ENCODE measurements around the gene TSPAN3. TPM values are rescaled to one million over a fixed set of nuclear protein-coding genes. Genes with fewer than 3 reads are reported as not detected.

TSPAN3 gene
- total RNA-seq, 4 donors from 2014 or later: 163 to 205 (median 171) TPM

DNA sequence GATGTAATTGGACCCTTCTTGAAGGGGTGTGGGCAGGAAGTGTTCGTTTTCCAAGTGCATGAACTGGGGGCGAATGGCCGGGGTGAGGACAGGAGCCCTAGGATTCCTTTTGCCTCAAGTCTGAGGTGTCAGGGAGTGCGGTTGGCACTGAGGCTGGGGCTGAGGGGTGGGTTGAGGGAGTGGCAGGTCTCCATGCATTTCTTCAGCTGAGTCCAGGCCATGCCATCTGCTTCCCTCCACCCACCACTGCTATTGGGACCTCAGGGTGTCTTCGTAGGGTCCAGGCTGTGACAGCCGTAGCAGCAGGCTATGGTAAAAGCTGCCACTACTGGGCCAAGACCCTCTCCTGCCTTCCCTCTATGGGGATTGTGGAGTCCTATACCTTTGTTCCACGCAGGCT, 25.6 kb upstream of the TSPAN3 start:
- no peak overlapping the region for H3K4me3 ChIP-seq
- 74 to 75% methylated on average over 1 to 4 of the region's 7 CpGs for WGBS, 2 donors (ENCODE audit: low coverage in 1 of 2)
- H3K27me3 ChIP-seq: no peaks in the 10 kb centered on the region
- H3K9me3 ChIP-seq: no peaks in the 10 kb centered on the region
- ATAC-seq: no peak
- TF ChIP-seq POLR2AphosphoS5 (IDR thresholded peaks at IDR 0.05) (no peak), EP300 (IDR thresholded peaks at IDR 0.05) (no peak), POLR2A (IDR thresholded peaks at IDR 0.05) (no peak)
- TF ChIP-seq, protein P1, sequence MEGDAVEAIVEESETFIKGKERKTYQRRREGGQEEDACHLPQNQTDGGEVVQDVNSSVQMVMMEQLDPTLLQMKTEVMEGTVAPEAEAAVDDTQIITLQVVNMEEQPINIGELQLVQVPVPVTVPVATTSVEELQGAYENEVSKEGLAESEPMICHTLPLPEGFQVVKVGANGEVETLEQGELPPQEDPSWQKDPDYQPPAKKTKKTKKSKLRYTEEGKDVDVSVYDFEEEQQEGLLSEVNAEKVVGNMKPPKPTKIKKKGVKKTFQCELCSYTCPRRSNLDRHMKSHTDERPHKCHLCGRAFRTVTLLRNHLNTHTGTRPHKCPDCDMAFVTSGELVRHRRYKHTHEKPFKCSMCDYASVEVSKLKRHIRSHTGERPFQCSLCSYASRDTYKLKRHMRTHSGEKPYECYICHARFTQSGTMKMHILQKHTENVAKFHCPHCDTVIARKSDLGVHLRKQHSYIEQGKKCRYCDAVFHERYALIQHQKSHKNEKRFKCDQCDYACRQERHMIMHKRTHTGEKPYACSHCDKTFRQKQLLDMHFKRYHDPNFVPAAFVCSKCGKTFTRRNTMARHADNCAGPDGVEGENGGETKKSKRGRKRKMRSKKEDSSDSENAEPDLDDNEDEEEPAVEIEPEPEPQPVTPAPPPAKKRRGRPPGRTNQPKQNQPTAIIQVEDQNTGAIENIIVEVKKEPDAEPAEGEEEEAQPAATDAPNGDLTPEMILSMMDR (IDR thresholded peaks at IDR 0.05): no peak
- no peak overlapping the region for H3K27ac ChIP-seq
- H3K36me3 ChIP-seq: no peaks in the 10 kb centered on the region
- H3K4me1 ChIP-seq: no peaks in the 10 kb centered on the region

- Histone ChIP-seq H3K4me1 (no peaks in the 10 kb centered on the region), H3K27ac (no peak overlapping the region), H3K36me3 (no peaks in the 10 kb centered on the region), H3K4me3 (no peak overlapping the region), H3K27me3 (no peaks in the 10 kb centered on the region), H3K9me3 (no peaks in the 10 kb centered on the region)
- WGBS, 2 donors (ENCODE audit: low coverage in 1 of 2): 73 to 79% methylated on average over 3 to 4 of the region's 4 CpGs
- TF ChIP-seq, protein P1 (IDR thresholded peaks at IDR 0.05): no peak
- no peak for TF ChIP-seq POLR2AphosphoS5 (IDR thresholded peaks at IDR 0.05)
- ATAC-seq: no peak
These were observed 25.2 kb upstream of the TSPAN3 start for GRCh38 chr15:77096138-77096537.

GRCh38 chr15:77094397-77095030, 23.6 kb upstream of the TSPAN3 start:
- no peaks in the 10 kb centered on the region for H3K36me3 ChIP-seq
- ATAC-seq: no peak
- no peak overlapping the region for H3K4me3 ChIP-seq
- no peaks in the 10 kb centered on the region for H3K4me1 ChIP-seq
- TF ChIP-seq POLR2A (IDR thresholded peaks at IDR 0.05): no peak
- TF ChIP-seq, protein P1 (IDR thresholded peaks at IDR 0.05): no peak
- TF ChIP-seq EP300 (IDR thresholded peaks at IDR 0.05): no peak
- no peak for TF ChIP-seq POLR2AphosphoS5 (IDR thresholded peaks at IDR 0.05)
- 85 to 87% methylated on average over 6 to 7 of the region's 11 CpGs for WGBS, 2 donors (ENCODE audit: low coverage in 1 of 2)
- no peaks in the 10 kb centered on the region for H3K9me3 ChIP-seq
- H3K27me3 ChIP-seq: no peaks in the 10 kb centered on the region
- no peak overlapping the region for H3K27ac ChIP-seq

- Histone ChIP-seq H3K4me1 (no peaks in the 10 kb centered on the region), H3K27ac (no peak overlapping the region), H3K27me3 (no peaks in the 10 kb centered on the region), H3K9me3 (no peaks in the 10 kb centered on the region), H3K4me3 (no peak overlapping the region), H3K36me3 (no peaks in the 10 kb centered on the region)
- TF ChIP-seq, protein P1 (IDR thresholded peaks at IDR 0.05): no peak
- ATAC-seq: no peak
- WGBS, 2 donors (ENCODE audit: low coverage in 1 of 2): 70 to 80% methylated on average over 1 of the region's 1 CpG
These were observed 22.5 kb upstream of the TSPAN3 start for GRCh38 chr15:77093436-77093835.

DNA sequence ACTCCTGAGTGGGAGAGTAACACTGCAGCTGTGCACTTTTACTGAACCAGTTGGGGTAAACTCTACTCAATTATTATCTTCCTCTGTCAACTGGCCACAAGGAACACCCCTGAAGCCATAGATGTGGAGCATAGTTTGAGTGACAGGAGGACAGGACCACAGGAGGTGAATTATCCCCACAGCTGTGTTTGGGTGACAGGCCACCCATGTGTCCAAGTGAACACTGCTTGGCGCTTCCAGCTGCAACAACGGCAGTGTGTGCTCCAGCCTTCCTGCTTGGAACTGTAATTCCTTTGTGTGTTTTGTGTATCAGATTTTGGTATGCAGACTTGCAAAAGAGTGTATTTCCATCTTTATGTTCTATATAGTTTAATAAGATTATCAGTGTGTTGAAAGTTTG, 20.2 kb upstream of the TSPAN3 start:
- Histone ChIP-seq H3K9me3 (no peaks in the 10 kb centered on the region), H3K4me1 (no peaks in the 10 kb centered on the region), H3K36me3 (no peaks in the 10 kb centered on the region), H3K4me3 (no peak overlapping the region), H3K27ac (no peak overlapping the region), H3K27me3 (no peaks in the 10 kb centered on the region)
- no peak for TF ChIP-seq POLR2A (IDR thresholded peaks at IDR 0.05)
- 83 to 89% methylated on average over 2 of the region's 2 CpGs for WGBS, 2 donors (ENCODE audit: low coverage in 1 of 2)
- no peak for ATAC-seq

Data from gastroesophageal sphincter (tissue), 4 donors.